Chondrocyte (in vitro differentiated cells): ENCODE results near the gene MILR1. TPM values are rescaled to one million over a fixed set of nuclear protein-coding genes. Genes with fewer than 3 reads are reported as not detected.
A peak's percentile ranks its signal among the peaks of the same experiment; 100 is the strongest.
"Not testable (repeated sequence)": the region's sequence is repeated elsewhere in the genome, so short reads cannot be mapped to it uniquely, and the experiment has no call there.

Experiments
- DNase-seq: peaks from one replicate; pipeline ENCODE4 v3.0.0; 2021; ENCODE audit warnings: mixed read lengths, low spot score
- H3K27ac Mint-ChIP-seq: one replicate; pipeline ENCODE4 v1.8.0; 2021; ENCODE audit warnings: mild to moderate bottlenecking, moderate library complexity, mixed read lengths; ENCODE audit not compliant: unreplicated experiment
- H3K27me3 Mint-ChIP-seq: 2 replicates; pipeline ENCODE4 v1.8.0; 2021; ENCODE audit warnings: low read depth, mixed read lengths
- H3K36me3 Mint-ChIP-seq: 2 replicates; pipeline ENCODE4 v1.8.0; 2021; ENCODE audit warnings: low read depth, mixed read lengths
- H3K4me1 Mint-ChIP-seq: 2 replicates; pipeline ENCODE4 v1.8.0; 2021; ENCODE audit warnings: low read depth, mild to moderate bottlenecking, mixed read lengths
- H3K4me3 Mint-ChIP-seq: one replicate; pipeline ENCODE4 v1.8.0; 2021; ENCODE audit warnings: mild to moderate bottlenecking, moderate library complexity, mixed read lengths; ENCODE audit not compliant: unreplicated experiment
- H3K9me3 Mint-ChIP-seq: 2 replicates; pipeline ENCODE4 v1.8.0; 2021; ENCODE audit warnings: low read depth, mixed read lengths
- total RNA-seq: library from RNA; stranded (reverse); gene quantifications from 3 replicates; pipeline ENCODE4 v1.2.1, GENCODE V29; 2021
- TF ChIP-seq, protein P1 (sequence below): fragments of 200-600 bp; sonication (generic); IDR thresholded peaks from 2 replicates; pipeline ENCODE4 v1.5.0; 2021; ENCODE audit warnings: antibody characterized with exemption, mild to moderate bottlenecking, moderate library complexity

MILR1 gene
- total RNA-seq, 1 donor from 2014 or later = not detected

DNA sequence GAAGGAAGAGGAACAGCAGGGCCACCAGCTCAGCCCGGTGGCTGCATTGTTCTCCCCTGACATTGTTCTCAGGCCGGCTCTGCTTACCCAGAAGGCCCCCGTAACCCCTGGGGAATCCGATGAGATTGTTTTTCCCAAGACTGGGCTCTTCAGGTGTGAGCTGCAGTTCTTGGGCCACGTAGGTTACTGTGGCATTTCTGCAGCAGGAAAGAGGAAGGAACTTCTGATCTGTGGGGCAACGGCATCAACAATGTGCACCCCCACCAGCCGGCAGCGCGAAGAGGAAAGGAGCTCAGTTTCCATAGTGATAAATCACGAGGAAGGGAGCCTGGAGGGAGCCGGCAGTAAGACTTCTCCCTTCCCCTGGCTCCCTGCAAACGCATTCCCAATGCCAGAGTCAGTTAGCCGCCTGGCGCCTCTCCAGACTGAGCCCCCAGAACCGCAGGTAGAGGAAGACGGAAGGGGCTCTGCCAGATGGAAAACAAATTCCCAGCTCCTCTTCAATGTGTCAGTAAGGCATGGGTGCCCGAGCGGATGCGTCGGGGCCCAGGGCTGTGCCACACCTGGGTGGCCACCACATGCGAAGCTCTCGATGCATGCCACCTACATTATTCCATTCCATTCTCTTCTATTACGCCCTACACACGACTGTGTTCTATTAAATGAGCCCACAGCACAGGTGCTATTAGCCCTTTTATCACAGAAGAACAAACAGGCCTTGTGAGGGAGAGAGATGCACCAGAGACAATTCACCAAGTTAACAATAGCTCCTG lies 36.7 kb upstream of the MILR1 start:
- Mint-ChIP-seq H3K9me3 (no peaks in the 10 kb centered on the region), H3K4me1 (peaks cover 17% of the 10 kb centered on the region), H3K36me3 (no peaks in the 10 kb centered on the region), H3K27ac (no peak overlapping the region), H3K27me3 (peaks cover 8% of the 10 kb centered on the region), H3K4me3 (peak overlapping the region; percentile 33)
- TF ChIP-seq, protein P1, sequence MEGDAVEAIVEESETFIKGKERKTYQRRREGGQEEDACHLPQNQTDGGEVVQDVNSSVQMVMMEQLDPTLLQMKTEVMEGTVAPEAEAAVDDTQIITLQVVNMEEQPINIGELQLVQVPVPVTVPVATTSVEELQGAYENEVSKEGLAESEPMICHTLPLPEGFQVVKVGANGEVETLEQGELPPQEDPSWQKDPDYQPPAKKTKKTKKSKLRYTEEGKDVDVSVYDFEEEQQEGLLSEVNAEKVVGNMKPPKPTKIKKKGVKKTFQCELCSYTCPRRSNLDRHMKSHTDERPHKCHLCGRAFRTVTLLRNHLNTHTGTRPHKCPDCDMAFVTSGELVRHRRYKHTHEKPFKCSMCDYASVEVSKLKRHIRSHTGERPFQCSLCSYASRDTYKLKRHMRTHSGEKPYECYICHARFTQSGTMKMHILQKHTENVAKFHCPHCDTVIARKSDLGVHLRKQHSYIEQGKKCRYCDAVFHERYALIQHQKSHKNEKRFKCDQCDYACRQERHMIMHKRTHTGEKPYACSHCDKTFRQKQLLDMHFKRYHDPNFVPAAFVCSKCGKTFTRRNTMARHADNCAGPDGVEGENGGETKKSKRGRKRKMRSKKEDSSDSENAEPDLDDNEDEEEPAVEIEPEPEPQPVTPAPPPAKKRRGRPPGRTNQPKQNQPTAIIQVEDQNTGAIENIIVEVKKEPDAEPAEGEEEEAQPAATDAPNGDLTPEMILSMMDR = no peak
- no peak for DNase-seq

DNA sequence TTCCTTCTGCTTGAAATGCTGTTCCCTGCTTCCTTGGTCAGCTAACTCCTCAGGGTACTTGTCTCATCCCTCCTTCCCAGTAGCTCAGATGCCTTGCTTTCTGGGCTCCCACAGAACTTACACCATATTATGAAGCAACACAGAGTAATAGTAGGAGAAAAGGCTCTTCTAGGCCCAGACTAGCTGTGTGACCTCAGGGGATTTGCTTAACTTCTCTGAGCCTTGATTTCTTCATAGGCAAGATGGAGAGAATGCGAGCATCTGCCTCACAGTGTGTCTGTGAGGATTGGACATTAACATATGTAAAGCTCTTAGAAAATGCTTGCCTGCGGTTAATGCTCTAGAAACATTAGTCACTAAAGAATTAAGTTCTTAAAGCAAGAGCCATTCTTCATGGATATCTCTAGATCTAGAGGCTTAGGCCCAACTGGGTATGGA lies 36.0 kb upstream of the MILR1 start:
- Mint-ChIP-seq H3K9me3 (no peaks in the 10 kb centered on the region), H3K27ac (no peak overlapping the region), H3K27me3 (peaks cover 9% of the 10 kb centered on the region), H3K4me1 (peaks cover 17% of the 10 kb centered on the region), H3K4me3 (no peak overlapping the region), H3K36me3 (no peaks in the 10 kb centered on the region)
- TF ChIP-seq, protein P1 = no peak
- DNase-seq = no peak

DNA sequence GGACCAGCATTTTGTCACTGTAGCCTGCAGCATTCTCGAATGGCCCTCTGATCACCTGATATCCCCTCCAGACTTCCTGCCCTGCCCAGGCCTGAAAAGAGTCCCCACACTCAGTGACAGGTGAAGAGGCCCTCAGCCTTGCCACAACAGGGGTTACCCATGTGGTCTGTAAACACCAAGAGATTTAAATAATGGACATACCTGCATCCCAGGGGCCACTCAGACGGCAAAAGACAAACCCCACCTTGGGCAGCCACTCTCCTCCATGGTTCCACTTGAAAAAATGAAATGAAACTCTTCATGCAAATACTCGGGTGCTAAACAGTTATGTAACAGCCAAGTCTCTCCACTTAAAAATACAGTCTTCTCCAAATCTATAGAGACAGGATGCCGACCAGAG lies 35.4 kb upstream of the MILR1 start:
- no peaks in the 10 kb centered on the region for H3K36me3 Mint-ChIP-seq
- H3K9me3 Mint-ChIP-seq = no peaks in the 10 kb centered on the region
- peaks cover 9% of the 10 kb centered on the region for H3K27me3 Mint-ChIP-seq
- H3K27ac Mint-ChIP-seq = no peak overlapping the region
- TF ChIP-seq, protein P1 = no peak
- no peak for DNase-seq
- no peak overlapping the region for H3K4me3 Mint-ChIP-seq
- H3K4me1 Mint-ChIP-seq = peaks cover 17% of the 10 kb centered on the region

- peaks cover 9% of the 10 kb centered on the region for H3K27me3 Mint-ChIP-seq
- TF ChIP-seq, protein P1 = peak; percentile 92
- H3K36me3 Mint-ChIP-seq = no peaks in the 10 kb centered on the region
- H3K4me1 Mint-ChIP-seq = no peaks in the 10 kb centered on the region
- no peak overlapping the region for H3K27ac Mint-ChIP-seq
- H3K9me3 Mint-ChIP-seq = no peaks in the 10 kb centered on the region
- DNase-seq = no peak
- no peak overlapping the region for H3K4me3 Mint-ChIP-seq
These were observed 30.2 kb upstream of the MILR1 start for GRCh38 chr17:64418506-64419339.

DNA sequence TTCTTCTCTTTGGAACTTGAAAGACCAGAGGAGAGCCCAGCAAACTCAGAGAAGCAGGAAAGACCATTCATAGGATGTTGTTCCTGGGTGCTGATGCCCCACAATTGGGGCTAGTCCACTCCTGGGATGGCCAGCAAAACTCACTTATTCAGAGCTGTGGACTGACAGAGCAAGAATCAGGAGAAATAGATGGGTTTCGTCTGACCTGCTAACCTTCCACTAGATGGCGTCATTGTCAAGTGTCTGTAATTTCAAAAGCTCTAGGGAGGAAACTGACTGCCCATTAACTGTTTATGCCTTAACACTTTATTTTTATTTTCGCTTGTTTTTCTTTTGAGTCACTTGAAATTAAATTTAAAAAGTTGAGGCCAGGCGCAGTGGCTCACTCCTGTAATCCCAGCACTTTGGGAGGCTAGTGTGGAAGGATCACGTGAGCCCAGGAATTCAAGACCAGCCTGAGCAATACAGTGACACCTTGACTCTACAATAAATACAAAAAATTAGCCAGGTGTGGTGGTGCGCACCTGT lies 28.7 kb upstream of the MILR1 start:
- H3K36me3 Mint-ChIP-seq = no peaks in the 10 kb centered on the region
- H3K4me1 Mint-ChIP-seq = no peaks in the 10 kb centered on the region
- H3K9me3 Mint-ChIP-seq = no peaks in the 10 kb centered on the region
- no peak overlapping the region for H3K4me3 Mint-ChIP-seq
- H3K27ac Mint-ChIP-seq = no peak overlapping the region
- TF ChIP-seq, protein P1 = peak; percentile 89
- peaks cover 9% of the 10 kb centered on the region for H3K27me3 Mint-ChIP-seq
- no peak for DNase-seq

- not testable (repeated sequence) for DNase-seq, H3K36me3 Mint-ChIP-seq, H3K4me1 Mint-ChIP-seq, H3K9me3 Mint-ChIP-seq, H3K27ac Mint-ChIP-seq, H3K4me3 Mint-ChIP-seq
- peaks cover 11% of the 10 kb centered on the region for H3K27me3 Mint-ChIP-seq
These were observed 26.8 kb upstream of the MILR1 start for GRCh38 chr17:64422121-64422520.
